Ovary (tissue), 9 donors: Measurements from ENCODE around the gene BPHL. TPM values are rescaled to one million over a fixed set of nuclear protein-coding genes. Genes with fewer than 3 reads are reported as not detected.

Source experiments
- DNase-seq, 5 donors: peaks; one replicate each; pipeline ENCODE4 v3.0.0-alpha.2; 2019 to 2020
- H3K27ac ChIP-seq, 2 donors: fragments of 200-600 bp; one replicate each; pipeline versions ENCODE4 v1.5.1 to v1.8.0; 2019 to 2022
- H3K27me3 ChIP-seq: fragments of 200-600 bp; one replicate; pipeline ENCODE4 v1.8.0; 2022
- H3K36me3 ChIP-seq: fragments of 200-600 bp; sonication (generic); one replicate; pipeline ENCODE4 v1.5.1; 2019
- H3K4me1 ChIP-seq: one replicate; pipeline ENCODE4 v1.8.1; 2013; ENCODE audit warnings: mild to moderate bottlenecking, moderate library complexity; ENCODE audit not compliant: insufficient read depth
- H3K4me3 ChIP-seq: fragments of 200-600 bp; sonication (generic); one replicate; pipeline ENCODE4 v1.5.1; 2017
- H3K9me3 ChIP-seq, 2 donors: fragments of 200-600 bp in 1 of 2; sonication (generic) in 1 of 2; one replicate each; pipeline versions ENCODE4 v1.5.1 to v1.8.1; 2013 to 2019; ENCODE audit warnings: mild to moderate bottlenecking in 1 of 2, moderate library complexity in 1 of 2
- CTCF ChIP-seq, 3 donors: fragments of 450-650 bp in 2 of 3; fragments of 200-600 bp in 1 of 3; IDR thresholded peaks; one replicate each; pipeline versions ENCODE4 v1.5.1 to v1.8.0; 2016 to 2022; ENCODE audit warnings: antibody characterized with exemption in 3 of 3, mild to moderate bottlenecking in 1 of 3
- EP300 ChIP-seq: sonication (generic); formaldehyde crosslinking; IDR thresholded peaks from one replicate; pipeline ENCODE4 v1.6.1; 2017; ENCODE audit warnings: antibody characterized with exemption
- POLR2A ChIP-seq: fragments of 450-650 bp; IDR thresholded peaks from one replicate; pipeline ENCODE4 v1.6.1; 2017; ENCODE audit warnings: antibody characterized with exemption, mild to moderate bottlenecking, moderate library complexity
- WGBS, 3 donors: extraction: QIAGEN DNeasy Blood & Tissue Kit in 1 of 3; methylation state at CpG; one replicate each; pipeline versions ENCODE4 v1.1.5 to v1.1.7; 2013 to 2017; 5-methylcytosine and 5-hydroxymethylcytosine counted together
- intact Hi-C, 4 donors: fragments of 100-400 bp; cut with DNase I; formaldehyde crosslinking; loops; one replicate each; pipeline versions ENCODE4 v1.11.0 to v1.15.1; 2022 to 2023
- polyA plus RNA-seq, 2 donors: library from polyadenylated mRNA; stranded (reverse); fragments of 200-250 nt in 1 of 2; fragments of 350-450 nt in 1 of 2; fragmentation: Illumina TruSeq in 1 of 2; extraction: RNeasy Lipid Tissue Mini Kit (QIAGEN cat#74804) in 1 of 2; gene quantifications; one replicate each; pipeline ENCODE4 v1.2.3, GENCODE V29; 2013 to 2014
- total RNA-seq, 7 donors: library from RNA; depleted of rRNA in 2 of 7; stranded (reverse); fragments of >200 nt in 2 of 7; fragmentation: NEBNext Ultra II Directional in 3 of 7; extraction: Animal tissue kit (Norgen Biotek cat#: 25700) in 3 of 7; gene quantifications; one replicate each; pipeline versions ENCODE4 v1.1.0 to v1.2.4, GENCODE V29; 2016 to 2023
- donor health status: DM: no; HTN: no; CAD: no; lungs with moderate emphysema.
- donor health status: DM: no; HTN: no; CAD: no.
- donor health status: Bipolar disorder and iron deficiency.
- donor health status: DM: yes; HTN: yes; CAD: no.
- donor health status: DM: no; HTN: no; CAD: no.
- donor health status: DM: yes; HTN: yes; CAD: no.

Gene BPHL
- total and polyA plus RNA-seq, 9 donors: 6.1 to 23.7 (median 13.9) TPM

- H3K4me3 ChIP-seq: no peak overlapping the region
- H3K36me3 ChIP-seq: no peaks in the 10 kb centered on the region
- WGBS, 3 donors: 91 to 94% (median 93%) methylated on average over 5 of the region's 5 CpGs
- peaks cover 2% of the 10 kb centered on the region for H3K4me1 ChIP-seq
- no peak overlapping the region for H3K27ac ChIP-seq
- no peaks in the 10 kb centered on the region for H3K9me3 ChIP-seq
- DNase-seq: no peak
- H3K27me3 ChIP-seq: no peaks in the 10 kb centered on the region
- TF ChIP-seq POLR2A (no peak), CTCF (IDR thresholded peaks at IDR 0.05) (no peak), EP300 (no peak)
- intact Hi-C loops: loop anchor here in 1 of 4 donors (5.0 kb wide), 1 partner anchor 132 kb away; no protein-coding TSS in a partner anchor
Observed at GRCh38 chr6:3120765-3121089, 2.2 kb downstream of the BPHL start.

GRCh38 chr6:3122823-3123182 lies 4.3 kb downstream of the BPHL start:
- Histone ChIP-seq H3K4me3 (no peak overlapping the region), H3K27ac (no peak overlapping the region), H3K4me1 (peaks cover 2% of the 10 kb centered on the region), H3K36me3 (no peaks in the 10 kb centered on the region), H3K9me3 (no peaks in the 10 kb centered on the region), H3K27me3 (no peaks in the 10 kb centered on the region)
- intact Hi-C loops: loop anchor here in 1 of 4 donors (5.0 kb wide), 1 partner anchor 129 kb away; no protein-coding TSS in a partner anchor
- TF ChIP-seq CTCF (IDR thresholded peaks at IDR 0.05): no peak
- TF ChIP-seq POLR2A: no peak
- TF ChIP-seq EP300: no peak
- no peak for DNase-seq
- 89 to 94% (median 91%) methylated on average over 9 of the region's 9 CpGs for WGBS, 3 donors

- H3K4me1 ChIP-seq: no peaks in the 10 kb centered on the region
- 72 to 82% (median 79%) methylated on average over 8 of the region's 8 CpGs for WGBS, 3 donors
- intact Hi-C loops: loop anchor here (5.0 kb wide), 2 partner anchors 128 to 608 kb away; no protein-coding TSS in a partner anchor
- no peak for TF ChIP-seq POLR2A
- no peak for TF ChIP-seq CTCF (IDR thresholded peaks at IDR 0.05)
- no peak for TF ChIP-seq EP300
- no peak for DNase-seq
- H3K4me3 ChIP-seq: no peak overlapping the region
- H3K36me3 ChIP-seq: no peaks in the 10 kb centered on the region
- no peaks in the 10 kb centered on the region for H3K9me3 ChIP-seq
- H3K27me3 ChIP-seq: no peaks in the 10 kb centered on the region
- no peak overlapping the region for H3K27ac ChIP-seq
Observed at GRCh38 chr6:3124667-3125066, 6.2 kb downstream of the BPHL start.

- Histone ChIP-seq H3K9me3 (no peaks in the 10 kb centered on the region), H3K27ac (no peak overlapping the region), H3K4me1 (no peaks in the 10 kb centered on the region), H3K36me3 (no peaks in the 10 kb centered on the region), H3K27me3 (no peaks in the 10 kb centered on the region), H3K4me3 (no peak overlapping the region)
- no peak for TF ChIP-seq POLR2A
- TF ChIP-seq CTCF (IDR thresholded peaks at IDR 0.05): no peak
- no peak for TF ChIP-seq EP300
- no peak for DNase-seq
- intact Hi-C loops: loop anchor here in 3 of 4 donors (5.0 kb wide), 2 partner anchors 126 to 606 kb away; no protein-coding TSS in a partner anchor
- WGBS, 3 donors: 41 to 47% (median 45%) methylated on average over 2 of the region's 2 CpGs
Observed at GRCh38 chr6:3125815-3126214, 7.3 kb downstream of the BPHL start.
